ENCODE results near the gene UGGT2.
"Not testable (repeated sequence)": the region's sequence is repeated elsewhere in the genome, so short reads cannot be mapped to it uniquely, and the experiment has no call there.

UGGT2 gene

DNA sequence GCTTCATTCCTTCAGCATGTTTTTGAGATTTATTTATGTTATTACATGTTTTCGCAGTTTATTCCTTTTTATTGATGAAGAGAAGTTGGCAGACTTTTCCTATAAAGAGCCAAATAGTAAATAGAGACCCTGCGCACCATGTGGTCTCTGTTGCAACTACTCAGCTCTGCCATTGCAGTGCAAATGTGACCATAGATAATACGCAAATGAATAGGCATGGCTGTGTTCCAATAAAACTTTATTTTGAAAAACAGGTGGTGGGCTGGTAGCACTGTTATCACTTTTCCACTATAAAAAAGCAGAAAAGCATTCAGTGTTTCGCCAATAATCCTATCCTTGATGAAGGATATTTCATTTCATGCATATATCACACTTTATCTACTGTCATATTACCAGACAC lies 281.3 kb downstream of the UGGT2 start:
- Histone ChIP-seq H3K9me3 (ENCODE audit: control insufficient read depth in 1 of 2, low read length in 2 of 2) (no peaks in the 10 kb centered on the region), H3K4me1 (ENCODE audit: control insufficient read depth in 1 of 2, insufficient read depth in 2 of 2, low read length in 2 of 2) (no peaks in the 10 kb centered on the region), H3K27ac (ENCODE audit: low read length) (no peak overlapping the region), H3K36me3 (ENCODE audit: control insufficient read depth in 1 of 2, insufficient read depth in 2 of 2, low read length in 2 of 2) (peaks cover 12% of the 10 kb centered on the region in 2 donors), H3K4me3 (ENCODE audit: low read depth in 1 of 2, low read length in 2 of 2) (no peak overlapping the region), H3K27me3 (ENCODE audit: low read depth, low read length) (no peaks in the 10 kb centered on the region)

DNA sequence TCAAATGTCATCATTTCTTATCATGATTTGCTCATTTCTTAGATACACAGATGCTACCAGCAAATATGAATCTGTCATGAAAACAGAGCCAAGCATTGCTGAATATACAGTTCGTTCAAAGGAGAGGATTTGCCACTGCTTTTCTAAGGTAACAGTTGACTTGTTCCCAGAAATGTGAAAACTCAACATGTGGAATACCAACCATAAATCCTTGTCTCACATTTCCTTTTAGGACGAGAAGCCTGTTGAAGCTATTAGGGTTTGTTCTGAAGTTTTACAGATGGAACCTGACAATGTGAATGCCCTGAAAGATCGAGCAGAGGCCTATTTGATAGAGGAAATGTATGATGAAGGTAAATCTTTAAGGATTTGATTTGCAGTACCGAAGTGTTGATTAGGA lies 289.6 kb downstream of the UGGT2 start:
- H3K27me3 ChIP-seq (ENCODE audit: low read depth, low read length) = no peaks in the 10 kb centered on the region
- H3K4me3 ChIP-seq (ENCODE audit: low read depth in 1 of 2, low read length in 2 of 2) = no peak overlapping the region
- H3K27ac ChIP-seq (ENCODE audit: low read length) = no peak overlapping the region
- peaks cover 19 to 22% of the 10 kb centered on the region in 2 donors for H3K36me3 ChIP-seq (ENCODE audit: control insufficient read depth in 1 of 2, insufficient read depth in 2 of 2, low read length in 2 of 2)
- H3K4me1 ChIP-seq (ENCODE audit: control insufficient read depth in 1 of 2, insufficient read depth in 2 of 2, low read length in 2 of 2) = no peaks in the 10 kb centered on the region
- no peaks in the 10 kb centered on the region for H3K9me3 ChIP-seq (ENCODE audit: control insufficient read depth in 1 of 2, low read length in 2 of 2)

- peaks cover 22% of the 10 kb centered on the region in 2 donors for H3K36me3 ChIP-seq (ENCODE audit: control insufficient read depth in 1 of 2, insufficient read depth in 2 of 2, low read length in 2 of 2)
- H3K27me3 ChIP-seq (ENCODE audit: low read depth, low read length); H3K4me3 ChIP-seq (ENCODE audit: low read depth in 1 of 2, low read length in 2 of 2): not testable (repeated sequence)
Observed at GRCh38 chr13:95762626-95763025, 290.6 kb downstream of the UGGT2 start.

DNA sequence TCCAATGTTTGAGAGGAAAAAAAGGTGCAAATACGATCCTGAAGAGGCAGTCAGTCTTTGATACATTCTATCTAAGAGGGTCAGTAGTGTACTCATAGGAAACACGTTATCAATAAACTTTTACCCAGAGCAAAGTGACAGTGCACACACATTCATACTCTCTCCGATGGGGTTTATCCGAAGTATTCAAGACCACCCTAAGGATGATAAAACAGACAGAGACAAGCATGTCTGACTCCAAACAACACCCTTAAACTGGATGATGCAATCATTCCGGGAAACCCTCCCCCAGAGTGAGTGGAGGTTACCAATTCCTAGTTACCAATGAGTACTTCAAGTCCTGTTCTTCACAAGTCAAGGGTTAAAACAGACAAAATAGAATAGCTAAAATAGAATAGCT lies 297.1 kb downstream of the UGGT2 start:
- H3K27ac ChIP-seq (ENCODE audit: low read length) = no peak overlapping the region
- no peaks in the 10 kb centered on the region for H3K4me1 ChIP-seq (ENCODE audit: control insufficient read depth in 1 of 2, insufficient read depth in 2 of 2, low read length in 2 of 2)
- H3K27me3 ChIP-seq (ENCODE audit: low read depth, low read length) = no peaks in the 10 kb centered on the region
- H3K9me3 ChIP-seq (ENCODE audit: control insufficient read depth in 1 of 2, low read length in 2 of 2) = no peaks in the 10 kb centered on the region
- no peak overlapping the region for H3K4me3 ChIP-seq (ENCODE audit: low read depth in 1 of 2, low read length in 2 of 2)
- H3K36me3 ChIP-seq (ENCODE audit: control insufficient read depth in 1 of 2, insufficient read depth in 2 of 2, low read length in 2 of 2) = peaks cover 0 to 13% of the 10 kb centered on the region in 2 donors

More at GRCh38 chr13:95762626-95763025, 290.6 kb downstream of the UGGT2 start:
- H3K9me3 ChIP-seq (ENCODE audit: control insufficient read depth in 1 of 2, low read length in 2 of 2); H3K4me1 ChIP-seq (ENCODE audit: control insufficient read depth in 1 of 2, insufficient read depth in 2 of 2, low read length in 2 of 2); H3K27ac ChIP-seq (ENCODE audit: low read length): not testable (repeated sequence)

DNA sequence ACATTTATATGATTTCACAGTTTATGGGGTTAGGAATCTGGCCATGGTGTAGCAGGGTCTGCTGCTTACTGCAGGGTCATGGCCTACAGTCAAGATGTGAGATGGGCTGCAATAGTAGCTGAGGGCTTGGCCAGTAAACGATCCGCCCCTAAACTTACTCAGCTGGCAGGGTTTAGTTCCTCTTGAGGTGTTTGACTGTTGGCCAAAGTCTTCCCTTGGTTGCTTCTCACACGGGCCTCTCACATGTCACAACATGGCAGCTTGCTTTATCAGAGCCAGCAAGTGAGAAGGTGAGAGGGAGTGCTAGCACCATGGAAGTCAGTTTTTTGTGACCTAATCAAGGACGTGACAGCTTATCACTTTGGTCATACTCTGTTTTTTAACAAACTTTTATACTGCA lies 299.1 kb downstream of the UGGT2 start:
- no peak overlapping the region for H3K4me3 ChIP-seq (ENCODE audit: low read depth in 1 of 2, low read length in 2 of 2)
- peaks cover 0 to 4% of the 10 kb centered on the region in 2 donors for H3K36me3 ChIP-seq (ENCODE audit: control insufficient read depth in 1 of 2, insufficient read depth in 2 of 2, low read length in 2 of 2)
- H3K27me3 ChIP-seq (ENCODE audit: low read depth, low read length) = no peaks in the 10 kb centered on the region
- no peak overlapping the region for H3K27ac ChIP-seq (ENCODE audit: low read length)
- no peaks in the 10 kb centered on the region for H3K9me3 ChIP-seq (ENCODE audit: control insufficient read depth in 1 of 2, low read length in 2 of 2)
- H3K4me1 ChIP-seq (ENCODE audit: control insufficient read depth in 1 of 2, insufficient read depth in 2 of 2, low read length in 2 of 2) = no peaks in the 10 kb centered on the region

DNA sequence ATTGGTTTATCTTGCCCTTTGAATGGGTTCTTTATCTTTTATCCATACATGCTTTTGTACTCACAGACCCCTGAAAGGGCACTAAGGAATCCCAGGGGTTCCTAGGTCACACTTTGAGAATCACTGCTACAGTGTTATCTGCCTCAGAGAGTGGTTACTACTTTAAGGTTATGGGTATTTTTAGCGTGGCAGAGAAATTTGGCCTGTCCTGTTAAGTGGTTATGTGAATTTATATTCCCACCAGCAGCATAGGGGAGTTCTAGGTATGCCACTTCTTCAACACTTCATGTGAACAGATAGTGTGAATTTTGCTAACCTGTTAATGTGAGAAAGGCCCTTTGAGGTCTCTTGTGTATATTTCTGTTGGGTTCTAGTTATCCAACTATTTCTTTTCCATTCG lies 300.5 kb downstream of the UGGT2 start:
- Histone ChIP-seq H3K4me1 (ENCODE audit: control insufficient read depth in 1 of 2, insufficient read depth in 2 of 2, low read length in 2 of 2) (no peaks in the 10 kb centered on the region), H3K27ac (ENCODE audit: low read length) (no peak overlapping the region), H3K4me3 (ENCODE audit: low read depth in 1 of 2, low read length in 2 of 2) (no peak overlapping the region), H3K36me3 (ENCODE audit: control insufficient read depth in 1 of 2, insufficient read depth in 2 of 2, low read length in 2 of 2) (peaks cover 0 to 1% of the 10 kb centered on the region in 2 donors), H3K27me3 (ENCODE audit: low read depth, low read length) (no peaks in the 10 kb centered on the region), H3K9me3 (ENCODE audit: control insufficient read depth in 1 of 2, low read length in 2 of 2) (no peaks in the 10 kb centered on the region)

All from muscle layer of duodenum (tissue), 2 donors.